Activated CD4-positive, alpha-beta T cell treated with anti-CD3 and anti-CD28 coated beads for 48 hours (primary cell): ENCODE data around the gene F2RL1.
"Not testable (repeated sequence)": the region's sequence is repeated elsewhere in the genome, so short reads cannot be mapped to it uniquely, and the experiment has no call there.

Experiments
- DNase-seq: peaks from one replicate; pipeline ENCODE4 v3.0.0-alpha.2; 2020

F2RL1 gene

DNA sequence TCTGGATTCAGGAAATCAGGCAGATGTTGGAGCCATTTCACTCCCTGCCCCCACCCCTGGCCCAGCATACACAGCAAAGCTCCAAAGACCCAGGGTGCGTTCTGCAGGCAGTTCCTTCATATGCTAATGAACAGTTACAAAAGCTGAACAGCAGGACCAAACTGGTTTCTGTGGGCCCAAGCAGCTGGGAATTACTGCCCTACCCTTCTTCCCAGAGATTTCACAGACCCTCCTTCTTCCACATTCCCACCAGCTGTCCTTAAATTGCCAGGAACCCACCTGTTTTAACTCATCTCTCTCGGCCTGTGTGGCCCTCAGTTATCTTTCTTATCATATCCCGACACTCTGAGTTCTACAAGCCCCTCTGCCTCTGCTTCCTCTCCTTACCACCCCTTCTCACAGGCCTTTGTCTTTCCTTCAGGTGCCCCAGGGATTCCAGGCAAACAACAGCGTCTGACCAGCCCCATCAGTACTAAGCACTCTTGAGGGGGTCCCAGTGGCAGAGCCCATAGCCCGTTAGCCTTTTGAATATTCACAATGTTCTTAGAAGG is 10.6 kb upstream of the F2RL1 start:
- DNase-seq = no peak

GRCh38 chr5:76809141-76809540 is 9.7 kb upstream of the F2RL1 start:
- DNase-seq = no peak

- DNase-seq = no peak
Observed at GRCh38 chr5:76810236-76810635, 8.6 kb upstream of the F2RL1 start.

GRCh38 chr5:76811214-76811613 is 7.6 kb upstream of the F2RL1 start:
- no peak for DNase-seq

GRCh38 chr5:76812209-76812608 is 6.6 kb upstream of the F2RL1 start:
- not testable (repeated sequence) for DNase-seq

DNA sequence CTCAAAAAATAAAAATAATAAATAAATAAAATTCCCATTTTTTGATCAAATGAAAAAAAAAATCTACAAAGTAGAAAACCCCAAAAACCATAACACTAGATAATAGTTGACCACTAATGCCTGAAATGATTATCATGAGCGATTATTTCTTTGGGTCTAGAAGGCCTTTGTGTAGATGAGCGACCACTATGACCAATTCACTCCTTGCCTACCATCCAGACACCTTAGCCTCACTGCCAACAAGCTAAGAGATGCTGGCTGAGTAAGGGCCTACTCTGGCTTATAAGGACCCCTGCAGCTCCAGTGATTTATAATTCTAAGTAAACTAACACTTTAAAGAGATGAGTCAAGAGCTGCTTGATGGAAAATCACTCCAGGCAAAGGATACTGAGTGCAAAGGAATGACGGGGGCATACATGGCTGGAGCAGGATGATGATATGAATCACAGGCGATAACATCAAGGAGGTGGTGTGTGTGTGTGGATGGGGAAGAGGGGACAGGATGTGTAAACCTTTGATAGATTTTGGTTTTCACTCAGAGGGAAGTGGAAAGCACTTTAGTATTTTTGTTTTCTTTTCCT is 4.8 kb upstream of the F2RL1 start:
- no peak for DNase-seq

DNA sequence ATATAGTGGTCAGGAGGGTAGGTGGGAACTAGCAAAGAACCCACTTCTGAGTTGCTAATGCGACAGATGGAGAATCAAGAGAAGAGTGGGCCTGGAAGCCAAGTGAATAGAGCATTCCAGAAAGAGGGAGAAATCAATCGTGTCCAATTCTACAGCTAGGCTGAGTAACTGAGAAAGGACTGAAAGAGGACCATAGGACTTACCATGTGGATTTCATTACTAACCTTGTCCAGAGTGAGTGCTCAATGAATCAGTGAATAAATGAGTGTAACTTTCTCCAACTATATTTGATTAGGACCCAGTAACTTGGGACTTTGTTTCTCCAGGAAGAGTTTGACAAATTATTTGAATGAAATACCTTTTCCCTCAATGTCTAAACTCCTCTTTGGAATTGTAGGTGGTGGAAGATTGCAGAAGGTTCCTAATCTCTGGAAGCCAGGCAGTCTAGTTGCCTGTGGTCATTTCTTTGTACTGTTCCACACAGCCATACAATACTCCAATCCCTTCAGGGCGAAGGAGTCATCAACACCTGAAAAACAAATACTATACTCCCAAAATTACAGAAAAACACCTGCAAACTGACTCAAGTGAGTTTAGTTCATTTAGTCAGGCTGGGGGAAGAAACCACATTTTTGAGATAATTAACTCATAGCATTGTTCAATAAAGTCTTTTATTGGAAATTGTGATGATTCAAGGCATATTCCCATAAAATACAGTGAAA is 2.6 kb upstream of the F2RL1 start:
- DNase-seq = no peak

- DNase-seq = no peak
Observed at GRCh38 chr5:76819851-76820525, 1.2 kb downstream of the F2RL1 start.

DNA sequence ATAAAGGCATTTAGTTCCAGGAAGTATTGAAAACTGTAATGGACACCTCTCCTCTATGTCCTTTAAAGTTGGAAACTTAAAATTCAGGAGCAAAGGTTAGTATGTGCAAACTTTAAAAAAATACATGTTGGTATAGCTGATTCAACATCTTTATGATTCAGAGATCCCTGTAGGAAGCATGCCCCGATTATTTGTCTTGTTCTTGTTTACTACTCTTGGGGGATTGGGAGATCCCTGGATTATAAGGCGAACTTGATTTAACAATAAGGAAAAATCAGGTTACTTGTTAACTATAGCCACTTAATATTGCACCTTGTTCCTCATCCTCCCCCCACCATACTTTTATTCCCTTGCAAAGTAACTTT is 1.7 kb downstream of the F2RL1 start:
- no peak for DNase-seq

DNA sequence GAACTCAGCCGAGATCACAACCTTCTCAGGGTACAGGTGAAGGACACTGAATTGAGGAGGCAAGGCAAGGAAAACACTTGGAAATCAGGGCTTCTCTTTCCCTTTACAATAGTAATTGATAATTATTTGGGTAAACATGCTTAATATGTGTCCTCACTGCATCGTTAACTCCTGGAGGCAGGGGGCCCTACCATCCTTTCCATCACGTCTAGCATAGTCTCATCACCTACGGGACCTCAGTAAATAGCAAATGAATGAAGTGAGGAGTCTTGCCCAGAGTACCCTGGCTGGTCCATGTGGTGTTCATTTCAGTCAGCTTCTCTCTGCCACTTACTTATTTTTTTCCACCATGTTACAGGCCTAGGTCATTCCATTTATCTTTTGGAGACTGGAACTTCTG is 2.3 kb downstream of the F2RL1 start:
- no peak for DNase-seq

- DNase-seq = not testable (repeated sequence)
Observed at GRCh38 chr5:76822105-76822731, 3.4 kb downstream of the F2RL1 start.

DNA sequence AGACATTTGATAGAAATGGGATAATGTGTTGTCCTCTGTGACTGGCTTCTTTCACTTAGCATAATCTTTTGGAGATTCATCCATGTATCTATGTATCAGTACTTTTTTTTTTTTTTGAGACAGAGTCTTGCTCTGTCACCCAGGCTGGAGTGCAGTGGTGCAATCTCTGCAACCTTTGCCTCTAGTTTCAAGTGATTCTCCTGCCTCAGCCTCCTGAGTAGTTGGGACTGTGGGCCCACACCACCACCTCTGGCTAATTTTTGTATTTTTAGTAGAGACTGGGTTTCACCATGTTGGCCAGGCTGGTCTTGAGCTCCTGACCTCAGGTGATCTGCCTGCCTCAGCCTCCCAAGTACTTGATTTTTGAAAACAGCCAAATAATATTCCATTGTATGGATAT is 7.6 kb downstream of the F2RL1 start:
- DNase-seq = not testable (repeated sequence)

DNA sequence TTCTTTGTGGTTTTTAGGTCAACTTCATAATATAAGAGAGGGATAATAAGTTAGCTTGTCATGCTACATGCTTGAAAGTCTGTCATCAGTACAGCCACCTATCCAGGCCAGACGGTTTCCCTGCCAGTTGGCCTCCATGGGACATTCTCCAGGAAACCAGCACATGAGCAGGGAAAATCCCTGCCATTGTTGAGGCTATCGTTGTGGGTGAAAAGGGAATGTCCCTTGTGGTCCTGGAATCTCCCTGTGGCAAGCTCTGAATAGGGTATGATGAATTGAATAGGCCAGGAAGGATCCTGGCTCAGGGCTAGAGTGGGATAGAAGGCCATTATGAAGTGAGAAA is 12.3 kb downstream of the F2RL1 start:
- DNase-seq = no peak

DNA sequence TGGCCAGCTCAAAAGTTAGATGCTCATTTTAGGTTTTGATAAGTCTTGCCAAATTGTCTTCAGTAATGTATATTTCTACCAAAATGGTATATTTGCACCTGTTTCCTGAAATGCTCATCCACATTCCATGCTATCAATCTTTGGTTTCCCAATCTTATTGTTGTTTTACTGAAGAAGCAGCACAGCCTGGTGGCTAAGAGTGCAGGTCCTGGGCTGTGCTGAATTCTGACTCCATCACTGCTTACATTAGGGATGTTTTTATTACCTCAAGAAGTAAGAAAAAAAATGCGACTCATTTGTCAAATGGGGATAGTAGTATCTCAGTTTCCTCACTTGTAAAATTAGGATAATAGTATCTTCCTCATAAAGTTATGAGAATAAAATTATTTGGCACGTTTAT is 17.4 kb downstream of the F2RL1 start:
- DNase-seq = no peak

- no peak for DNase-seq
Observed at GRCh38 chr5:76836585-76836984, 17.8 kb downstream of the F2RL1 start.

DNA sequence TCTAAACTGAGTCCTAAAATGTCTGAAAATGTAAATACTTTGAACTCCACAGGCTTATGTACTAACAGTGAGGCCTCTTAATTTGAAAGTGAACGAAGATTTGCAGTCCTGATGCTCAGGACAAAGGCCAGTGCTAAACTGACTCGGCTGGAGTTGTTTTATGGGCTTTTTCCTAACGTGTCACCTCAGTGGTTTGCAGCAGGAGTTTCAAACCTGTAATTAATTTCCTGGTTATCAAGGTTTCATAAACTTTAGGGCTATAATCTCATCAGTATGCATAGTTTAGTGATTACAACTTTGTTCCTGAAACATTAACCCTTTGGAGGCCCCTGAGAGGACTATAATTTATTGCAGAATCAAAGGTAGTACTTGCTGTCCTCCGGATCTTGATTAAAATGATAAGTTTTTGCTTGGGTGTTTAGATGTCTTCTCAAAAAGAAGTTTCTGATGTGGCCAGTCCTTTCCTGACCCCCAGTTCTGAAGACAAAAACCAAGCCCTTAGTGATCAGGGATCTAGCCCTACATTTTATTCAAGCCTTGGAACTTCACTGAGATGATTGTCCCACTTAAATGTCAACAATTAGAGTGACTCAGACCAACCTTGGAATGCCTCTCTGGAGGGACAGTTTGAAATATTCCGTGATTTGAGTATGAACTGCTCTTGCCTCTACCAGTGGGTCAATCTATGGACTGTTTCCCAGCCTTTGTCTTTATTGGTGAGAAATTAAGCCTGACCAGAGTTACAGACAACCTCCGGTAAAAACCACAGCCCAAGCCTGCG is 19.8 kb downstream of the F2RL1 start:
- DNase-seq = no peak

GRCh38 chr5:76841361-76841760 is 22.5 kb downstream of the F2RL1 start:
- no peak for DNase-seq

GRCh38 chr5:76845890-76846289 is 27.1 kb downstream of the F2RL1 start:
- no peak for DNase-seq

DNA sequence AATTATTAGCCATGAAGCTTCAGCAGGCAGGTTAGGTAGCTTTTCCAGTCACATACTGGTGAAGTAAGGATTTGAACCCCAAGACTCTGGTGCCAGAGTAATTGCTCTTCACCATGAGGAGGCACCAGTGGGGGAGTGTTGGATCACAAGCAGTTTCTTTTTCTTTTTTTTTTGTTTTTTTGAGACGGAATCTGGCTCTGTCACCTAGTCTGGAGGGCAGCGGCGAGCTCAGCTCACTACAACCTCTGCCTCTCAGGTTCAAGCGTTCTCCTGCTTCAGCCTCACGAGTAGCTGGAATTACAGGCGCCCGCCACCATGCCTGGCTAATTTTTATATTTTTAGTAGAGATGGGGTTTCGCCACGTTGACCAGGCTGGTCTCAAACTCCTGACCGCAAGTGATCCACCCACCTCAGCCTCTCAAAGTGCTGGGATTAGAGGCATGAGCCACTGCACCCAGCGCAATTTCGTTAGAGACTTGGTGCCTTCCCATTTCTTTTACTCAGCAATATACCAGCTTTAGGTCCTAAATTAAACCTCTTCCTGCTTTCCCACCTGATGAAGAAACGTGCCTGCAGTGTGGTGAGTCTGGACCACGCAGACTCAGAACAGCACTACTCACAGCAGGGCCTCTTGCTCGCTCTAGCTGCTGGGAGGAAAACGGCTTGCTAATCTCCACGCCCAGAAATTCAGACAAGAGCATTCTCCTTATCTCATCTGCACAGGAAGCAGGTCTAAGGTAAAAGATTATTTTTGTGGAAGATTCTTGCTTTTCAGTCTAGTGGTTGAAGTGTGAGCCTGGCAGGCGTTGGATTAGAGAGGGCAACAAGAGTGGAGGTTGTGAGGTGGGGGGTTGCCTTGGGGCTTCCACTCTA is 30.8 kb downstream of the F2RL1 start, which contains the start of gene S100Z:
S100Z (plus strand) TSS at position 596 of the 873 bp plus-strand sequence. CDS start 25,346 bp downstream, outside the sequence.
- DNase-seq = peak; percentile 60

DNA sequence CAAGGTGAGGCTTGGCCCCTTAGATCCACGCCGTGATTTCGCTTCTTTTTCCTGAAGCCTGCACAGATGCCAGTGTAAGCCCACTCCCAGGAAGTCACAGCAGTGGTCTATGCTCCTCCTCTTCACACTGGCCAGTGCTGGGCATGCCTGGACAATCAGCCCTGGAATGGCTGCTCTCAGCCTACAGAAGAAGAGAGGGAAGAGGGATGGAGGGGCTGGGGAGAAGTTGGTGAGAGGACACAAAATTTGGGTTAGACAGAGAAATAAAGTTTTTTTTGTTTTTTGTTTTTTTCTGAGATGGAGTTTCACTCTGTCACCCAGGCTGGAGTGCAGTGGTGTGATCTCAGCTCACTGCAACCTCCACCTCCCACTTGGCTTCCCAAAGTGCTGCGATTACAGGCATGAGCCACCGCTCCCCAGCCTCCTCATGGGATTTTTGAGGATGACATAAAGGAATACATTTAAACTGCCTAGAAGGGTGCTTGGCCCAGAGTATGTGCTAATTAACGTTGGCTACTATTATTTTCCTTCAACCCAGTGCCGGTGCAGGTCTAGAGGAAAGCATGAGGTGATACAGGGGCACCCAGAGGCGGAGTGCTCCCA is 31.8 kb downstream of the F2RL1 start:
- DNase-seq = no peak

DNA sequence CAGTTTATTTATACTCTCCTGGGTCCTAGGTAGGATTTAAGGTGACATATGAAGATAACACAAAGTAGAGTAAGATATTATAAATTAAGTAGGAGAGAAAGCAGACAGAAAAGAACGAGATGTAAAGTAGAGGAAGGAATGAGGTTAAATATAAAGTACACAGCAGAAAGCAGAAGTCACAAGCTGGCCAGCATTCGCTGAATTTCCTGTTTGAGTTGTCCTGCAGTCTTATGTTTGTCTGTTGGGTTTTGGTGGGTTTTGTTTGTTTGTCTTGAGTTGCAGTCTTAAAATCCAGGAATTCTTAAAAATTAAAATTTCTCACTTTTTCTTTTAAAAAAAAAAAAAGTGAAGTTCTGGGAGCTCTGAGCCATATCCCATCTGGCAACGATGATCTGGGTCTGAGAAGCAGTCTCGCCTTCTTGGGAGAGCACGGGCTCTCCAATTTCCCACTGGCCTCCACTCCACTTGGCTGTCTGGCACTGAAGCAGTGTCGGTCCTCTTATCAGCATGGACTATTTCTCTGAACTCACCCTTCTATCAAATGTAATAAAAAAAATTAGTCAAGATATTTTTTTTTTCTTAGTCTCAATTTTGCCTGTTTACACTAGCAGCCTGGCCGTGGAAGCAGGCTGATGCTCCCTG is 33.0 kb downstream of the F2RL1 start:
- no peak for DNase-seq
